GM12878 (cell line): ENCODE data around the gene SLF1. TPM values are rescaled to one million over a fixed set of nuclear protein-coding genes. Genes with fewer than 3 reads are reported as not detected.

Experiments used
- ATAC-seq: fragments of 200-7000 bp; cut with Tn5 transposase; 3 replicates; pipeline ENCODE4 v1.9.1; 2020; ENCODE audit warnings: mild to moderate bottlenecking, moderate library complexity
- BruUV-seq: library from RNA; stranded (reverse); fragments of 400-500 nt; replicated peaks from 2 replicates; lab custom pipeline; 2021; lab: Mats Ljungman, UMichigan
- CTCF ChIA-PET: fragments of 300-600 bp; sonication (Branson Sonifier 250); formaldehyde crosslinking; extraction: SDS; loops from one replicate; lab custom pipeline; 2021; ENCODE audit warnings: inconsistent platforms; lab: Yijun Ruan, JAX
- POLR2A ChIA-PET: fragments of 350-600 bp; formaldehyde crosslinking; extraction: SDS; loops from one replicate; lab custom pipeline; 2021; ENCODE audit warnings: inconsistent platforms; lab: Charles Lee
- RAD21 ChIA-PET: fragments of 300-600 bp; sonication (Branson Sonifier 250); formaldehyde crosslinking; loops from one replicate; lab custom pipeline; 2023; ENCODE audit warnings: antibody characterized with exemption; ENCODE audit not compliant: unreplicated experiment; lab: Charles Lee
- SMC1A ChIA-PET: fragments of 300-600 bp; sonication (Branson Sonifier 250); formaldehyde crosslinking; loops from one replicate; lab custom pipeline; 2023; ENCODE audit not compliant: unreplicated experiment, uncharacterized antibody; lab: Charles Lee
- DNase-seq: peaks from one replicate; pipeline ENCODE4 v3.0.0-alpha.2; 2011; ENCODE audit warnings: low read depth, low spot score
- FAIRE-seq: peaks from 3 replicates; lab custom pipeline; 2011; peaks lifted over from hg19 to GRCh38; lab: Jason Lieb, UNC
- H2AFZ ChIP-seq: 2 replicates; pipeline ENCODE4 v1.6.0; 2011; ENCODE audit warnings: low read depth, low read length, control low read depth; ENCODE audit not compliant: control insufficient read depth
- H3K27ac ChIP-seq: 2 replicates; pipeline ENCODE4 v1.5.1; 2011; ENCODE audit warnings: control low read depth; ENCODE audit not compliant: control insufficient read depth, insufficient read depth
- H3K27me3 ChIP-seq, 2 experiments: replicated peaks in 1 of 2; 2 replicates each; pipeline versions ENCODE4 v1.6.0 to v1.6.1; 2011; ENCODE audit warnings: low read length in 1 of 2; ENCODE audit not compliant: control insufficient read depth in 2 of 2, insufficient read depth in 2 of 2
- H3K36me3 ChIP-seq, 2 experiments: 2 replicates each; pipeline ENCODE4 v1.5.1; 2011; ENCODE audit warnings: low read length in 1 of 2; ENCODE audit not compliant: control insufficient read depth in 2 of 2, insufficient read depth in 2 of 2
- H3K4me1 ChIP-seq: 2 replicates; pipeline ENCODE4 v1.6.1; 2011; ENCODE audit warnings: mild to moderate bottlenecking, low read length, moderate library complexity, mixed read lengths; ENCODE audit not compliant: control insufficient read depth, insufficient read depth
- H3K4me2 ChIP-seq: 2 replicates; pipeline ENCODE4 v1.6.0; 2011; ENCODE audit warnings: control low read depth; ENCODE audit not compliant: control insufficient read depth, insufficient read depth
- H3K4me3 ChIP-seq: fragments of 200-600 bp; sonication (generic); 2 replicates; pipeline ENCODE4 v1.5.1; 2016
- H3K79me2 ChIP-seq: 2 replicates; pipeline ENCODE4 v1.6.0; 2011; ENCODE audit warnings: low read length; ENCODE audit not compliant: control insufficient read depth, insufficient read depth
- H3K9ac ChIP-seq: 2 replicates; pipeline ENCODE4 v1.8.0; 2011; ENCODE audit warnings: low read length, control low read depth, mixed read lengths; ENCODE audit not compliant: control insufficient read depth, insufficient read depth
- H3K9me3 ChIP-seq: replicated peaks from 3 replicates; pipeline ENCODE4 v1.5.1; 2011; ENCODE audit warnings: mild to moderate bottlenecking, low read length; ENCODE audit not compliant: control insufficient read depth, insufficient read depth
- H4K20me1 ChIP-seq: 2 replicates; pipeline ENCODE4 v1.6.0; 2011; ENCODE audit not compliant: control insufficient read depth, insufficient read depth
- IKZF2 ChIP-seq, 2 experiments: fragments of 450-650 bp; IDR thresholded peaks; 2 replicates each; pipeline ENCODE4 v1.6.1; 2017; ENCODE audit warnings: mild to moderate bottlenecking in 2 of 2, moderate library complexity in 2 of 2
- KAT2A ChIP-seq: conservative IDR thresholded peaks from 2 replicates; pipeline ENCODE4 v1.6.1; 2011; ENCODE audit warnings: low read depth, low read length; ENCODE audit not compliant: control insufficient read depth
- NFIC ChIP-seq: IDR thresholded peaks from 2 replicates; pipeline ENCODE4 v1.6.1; 2012; ENCODE audit warnings: low read depth, mild to moderate bottlenecking, inconsistent platforms, low read length, moderate library complexity
- NR2C2 ChIP-seq: IDR thresholded peaks from 2 replicates; pipeline ENCODE4 v1.6.1; 2011; ENCODE audit warnings: borderline replicate concordance, low read depth; ENCODE audit not compliant: control insufficient read depth, insufficient read length
- RBBP5 ChIP-seq: fragments of 200-600 bp; sonication (generic); conservative IDR thresholded peaks from 2 replicates; pipeline ENCODE4 v1.6.1; 2016
- SMAD5 ChIP-seq: IDR thresholded peaks from 2 replicates; pipeline ENCODE4 v1.6.1; 2016; ENCODE audit warnings: antibody characterized with exemption, low read depth
- TAF1 ChIP-seq: IDR thresholded peaks from 2 replicates; pipeline ENCODE4 v1.6.1; 2011; ENCODE audit warnings: mild to moderate bottlenecking, low read depth, low read length, borderline replicate concordance
- WRNIP1 ChIP-seq: IDR thresholded peaks from 2 replicates; pipeline ENCODE4 v1.6.1; 2011; ENCODE audit warnings: low read depth, low read length, improper control_type of control experiment, borderline replicate concordance
- in situ Hi-C: fragments of 300-500 bp; cut with MboI; formaldehyde crosslinking; loops from 9 replicates; pipeline ENCODE4 v1.14.3; 2018; ENCODE audit warnings: mixed read lengths
- intact Hi-C: fragments of 100-400 bp; cut with micrococcal nuclease; formaldehyde crosslinking; loops from one replicate; pipeline ENCODE4 v1.14.2; 2022; ENCODE audit not compliant: unreplicated experiment
- polyA plus RNA-seq, 11 experiments: library from polyadenylated mRNA; depleted of rRNA in 4 of 11; unstranded in 6 of 11; stranded (reverse) in 5 of 11; fragments of >200 nt; fragmentation: Nextera tagmentation in 4 of 11; fragmentation: Illumina TruSeq in 1 of 11; extraction: Ambion mirVana in 4 of 11; extraction: Trizol in 1 of 11; gene quantifications; 1 replicate in 1 of 11; 2 replicates in 10 of 11; pipeline versions ENCODE4 v1.2.1 to v1.2.3, GENCODE V29; 2011 to 2016; ENCODE audit warnings: inconsistent platforms in 2 of 11, missing spikeins in 2 of 11, low read depth in 1 of 11
- total RNA-seq, 4 experiments: library from RNA; depleted of rRNA in 3 of 4; stranded (reverse); fragments of >200 nt in 3 of 4; fragmentation: Illumina TruSeq in 1 of 4; extraction: Trizol in 1 of 4; gene quantifications; 2 replicates each; pipeline versions ENCODE4 v1.2.1 to v1.2.3, GENCODE V29; 2013 to 2021
- TF ChIP-seq, protein P1 (sequence below): fragments of 450-650 bp; IDR thresholded peaks from 2 replicates; pipeline ENCODE4 v1.6.1; 2018; ENCODE audit warnings: mild to moderate bottlenecking, low read depth, moderate library complexity; ENCODE audit not compliant: partially characterized antibody
- TF ChIP-seq, protein P2 (sequence below): fragments of 450-650 bp; IDR thresholded peaks from 2 replicates; pipeline ENCODE4 v1.6.1; 2016; ENCODE audit warnings: mild to moderate bottlenecking
- TF ChIP-seq, protein P3 (sequence below): IDR thresholded peaks from 2 replicates; pipeline ENCODE4 v1.6.1; 2012; ENCODE audit warnings: improper control_type of control experiment, low read depth, low read length; ENCODE audit not compliant: insufficient replicate concordance
- TF ChIP-seq, protein P4 (sequence below): fragments of 150-350 bp; IDR thresholded peaks from 2 replicates; pipeline ENCODE4 v1.6.1; 2014; ENCODE audit warnings: mild to moderate bottlenecking, low read depth, low read length

SLF1 gene
- total and polyA plus RNA-seq, 10 of the 15 experiments (the other 5 are each of a cell fraction or from before 2014, with no cell fraction given): 8.1 to 27.0 (median 13.4) TPM

DNA sequence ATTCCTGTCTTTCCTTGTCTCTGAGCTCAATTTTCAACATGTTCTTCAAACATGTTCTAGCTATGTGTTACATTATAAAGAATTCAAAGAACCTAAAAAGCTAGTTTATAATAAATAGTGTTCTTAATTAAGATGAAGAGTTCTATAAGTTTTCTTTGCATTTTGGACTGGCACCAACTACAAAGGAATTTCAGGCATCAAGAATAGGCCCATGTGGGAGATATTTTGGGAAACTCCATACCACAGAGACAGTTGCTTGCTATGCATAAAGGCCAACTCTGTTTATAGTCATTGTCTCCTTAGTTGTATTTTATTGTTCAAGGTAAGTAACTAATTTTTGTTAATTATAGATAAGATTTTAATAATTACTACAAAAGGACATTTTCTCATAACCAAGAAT is 4.5 kb downstream of the SLF1 start:
- FAIRE-seq (no peak), DNase-seq (no peak), ATAC-seq (no peak)
- no peaks in the 10 kb centered on the region for H4K20me1 ChIP-seq
- H3K4me1 ChIP-seq: peaks cover 4% of the 10 kb centered on the region
- no peak overlapping the region for H3K4me3 ChIP-seq
- BruUV-seq: no TSS peak
- H3K9me3 ChIP-seq: no peaks in the 10 kb centered on the region; the same call in 2 of the 3 replicates
- in situ Hi-C loops (no loop called here), intact Hi-C loops (no loop called here)
- H3K9ac ChIP-seq: no peak overlapping the region
- SMC1A ChIA-PET: interaction anchor here (1.0 to 2.3 kb wide), 9 partner anchors 8 to 227 kb away, joined by 3 to 9 read pairs (median 3); no protein-coding TSS in a partner anchor
- no peak overlapping the region for H2AFZ ChIP-seq
- POLR2A ChIA-PET: no interaction called here
- RAD21 ChIA-PET: interaction anchor here (0.7 to 2.4 kb wide), 6 partner anchors 8 to 177 kb away, joined by 3 to 8 read pairs (median 3); no protein-coding TSS in a partner anchor
- TF ChIP-seq TAF1: no peak
- no peak for TF ChIP-seq NFIC
- TF ChIP-seq, protein P1, sequence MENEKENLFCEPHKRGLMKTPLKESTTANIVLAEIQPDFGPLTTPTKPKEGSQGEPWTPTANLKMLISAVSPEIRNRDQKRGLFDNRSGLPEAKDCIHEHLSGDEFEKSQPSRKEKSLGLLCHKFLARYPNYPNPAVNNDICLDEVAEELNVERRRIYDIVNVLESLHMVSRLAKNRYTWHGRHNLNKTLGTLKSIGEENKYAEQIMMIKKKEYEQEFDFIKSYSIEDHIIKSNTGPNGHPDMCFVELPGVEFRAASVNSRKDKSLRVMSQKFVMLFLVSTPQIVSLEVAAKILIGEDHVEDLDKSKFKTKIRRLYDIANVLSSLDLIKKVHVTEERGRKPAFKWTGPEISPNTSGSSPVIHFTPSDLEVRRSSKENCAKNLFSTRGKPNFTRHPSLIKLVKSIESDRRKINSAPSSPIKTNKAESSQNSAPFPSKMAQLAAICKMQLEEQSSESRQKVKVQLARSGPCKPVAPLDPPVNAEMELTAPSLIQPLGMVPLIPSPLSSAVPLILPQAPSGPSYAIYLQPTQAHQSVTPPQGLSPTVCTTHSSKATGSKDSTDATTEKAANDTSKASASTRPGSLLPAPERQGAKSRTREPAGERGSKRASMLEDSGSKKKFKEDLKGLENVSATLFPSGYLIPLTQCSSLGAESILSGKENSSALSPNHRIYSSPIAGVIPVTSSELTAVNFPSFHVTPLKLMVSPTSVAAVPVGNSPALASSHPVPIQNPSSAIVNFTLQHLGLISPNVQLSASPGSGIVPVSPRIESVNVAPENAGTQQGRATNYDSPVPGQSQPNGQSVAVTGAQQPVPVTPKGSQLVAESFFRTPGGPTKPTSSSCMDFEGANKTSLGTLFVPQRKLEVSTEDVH: no peak
- TF ChIP-seq RBBP5: no peak
- no peak for TF ChIP-seq KAT2A
- no peak for TF ChIP-seq WRNIP1
- no peak for TF ChIP-seq NR2C2
- TF ChIP-seq, protein P2, sequence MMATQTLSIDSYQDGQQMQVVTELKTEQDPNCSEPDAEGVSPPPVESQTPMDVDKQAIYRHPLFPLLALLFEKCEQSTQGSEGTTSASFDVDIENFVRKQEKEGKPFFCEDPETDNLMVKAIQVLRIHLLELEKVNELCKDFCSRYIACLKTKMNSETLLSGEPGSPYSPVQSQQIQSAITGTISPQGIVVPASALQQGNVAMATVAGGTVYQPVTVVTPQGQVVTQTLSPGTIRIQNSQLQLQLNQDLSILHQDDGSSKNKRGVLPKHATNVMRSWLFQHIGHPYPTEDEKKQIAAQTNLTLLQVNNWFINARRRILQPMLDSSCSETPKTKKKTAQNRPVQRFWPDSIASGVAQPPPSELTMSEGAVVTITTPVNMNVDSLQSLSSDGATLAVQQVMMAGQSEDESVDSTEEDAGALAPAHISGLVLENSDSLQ: no peak
- TF ChIP-seq, protein P3, sequence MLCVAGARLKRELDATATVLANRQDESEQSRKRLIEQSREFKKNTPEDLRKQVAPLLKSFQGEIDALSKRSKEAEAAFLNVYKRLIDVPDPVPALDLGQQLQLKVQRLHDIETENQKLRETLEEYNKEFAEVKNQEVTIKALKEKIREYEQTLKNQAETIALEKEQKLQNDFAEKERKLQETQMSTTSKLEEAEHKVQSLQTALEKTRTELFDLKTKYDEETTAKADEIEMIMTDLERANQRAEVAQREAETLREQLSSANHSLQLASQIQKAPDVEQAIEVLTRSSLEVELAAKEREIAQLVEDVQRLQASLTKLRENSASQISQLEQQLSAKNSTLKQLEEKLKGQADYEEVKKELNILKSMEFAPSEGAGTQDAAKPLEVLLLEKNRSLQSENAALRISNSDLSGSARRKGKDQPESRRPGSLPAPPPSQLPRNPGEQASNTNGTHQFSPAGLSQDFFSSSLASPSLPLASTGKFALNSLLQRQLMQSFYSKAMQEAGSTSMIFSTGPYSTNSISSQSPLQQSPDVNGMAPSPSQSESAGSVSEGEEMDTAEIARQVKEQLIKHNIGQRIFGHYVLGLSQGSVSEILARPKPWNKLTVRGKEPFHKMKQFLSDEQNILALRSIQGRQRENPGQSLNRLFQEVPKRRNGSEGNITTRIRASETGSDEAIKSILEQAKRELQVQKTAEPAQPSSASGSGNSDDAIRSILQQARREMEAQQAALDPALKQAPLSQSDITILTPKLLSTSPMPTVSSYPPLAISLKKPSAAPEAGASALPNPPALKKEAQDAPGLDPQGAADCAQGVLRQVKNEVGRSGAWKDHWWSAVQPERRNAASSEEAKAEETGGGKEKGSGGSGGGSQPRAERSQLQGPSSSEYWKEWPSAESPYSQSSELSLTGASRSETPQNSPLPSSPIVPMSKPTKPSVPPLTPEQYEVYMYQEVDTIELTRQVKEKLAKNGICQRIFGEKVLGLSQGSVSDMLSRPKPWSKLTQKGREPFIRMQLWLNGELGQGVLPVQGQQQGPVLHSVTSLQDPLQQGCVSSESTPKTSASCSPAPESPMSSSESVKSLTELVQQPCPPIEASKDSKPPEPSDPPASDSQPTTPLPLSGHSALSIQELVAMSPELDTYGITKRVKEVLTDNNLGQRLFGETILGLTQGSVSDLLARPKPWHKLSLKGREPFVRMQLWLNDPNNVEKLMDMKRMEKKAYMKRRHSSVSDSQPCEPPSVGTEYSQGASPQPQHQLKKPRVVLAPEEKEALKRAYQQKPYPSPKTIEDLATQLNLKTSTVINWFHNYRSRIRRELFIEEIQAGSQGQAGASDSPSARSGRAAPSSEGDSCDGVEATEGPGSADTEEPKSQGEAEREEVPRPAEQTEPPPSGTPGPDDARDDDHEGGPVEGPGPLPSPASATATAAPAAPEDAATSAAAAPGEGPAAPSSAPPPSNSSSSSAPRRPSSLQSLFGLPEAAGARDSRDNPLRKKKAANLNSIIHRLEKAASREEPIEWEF: no peak
- TF ChIP-seq, protein P4, sequence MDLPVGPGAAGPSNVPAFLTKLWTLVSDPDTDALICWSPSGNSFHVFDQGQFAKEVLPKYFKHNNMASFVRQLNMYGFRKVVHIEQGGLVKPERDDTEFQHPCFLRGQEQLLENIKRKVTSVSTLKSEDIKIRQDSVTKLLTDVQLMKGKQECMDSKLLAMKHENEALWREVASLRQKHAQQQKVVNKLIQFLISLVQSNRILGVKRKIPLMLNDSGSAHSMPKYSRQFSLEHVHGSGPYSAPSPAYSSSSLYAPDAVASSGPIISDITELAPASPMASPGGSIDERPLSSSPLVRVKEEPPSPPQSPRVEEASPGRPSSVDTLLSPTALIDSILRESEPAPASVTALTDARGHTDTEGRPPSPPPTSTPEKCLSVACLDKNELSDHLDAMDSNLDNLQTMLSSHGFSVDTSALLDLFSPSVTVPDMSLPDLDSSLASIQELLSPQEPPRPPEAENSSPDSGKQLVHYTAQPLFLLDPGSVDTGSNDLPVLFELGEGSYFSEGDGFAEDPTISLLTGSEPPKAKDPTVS: no peak
- TF ChIP-seq IKZF2 (IDR thresholded peaks at IDR 0.05): no peak
- TF ChIP-seq SMAD5: no peak
- peaks cover 37% of the 10 kb centered on the region for H3K79me2 ChIP-seq
- no peaks in the 10 kb centered on the region for H3K27me3 ChIP-seq
- H3K4me2 ChIP-seq: no peak overlapping the region
- no peaks in the 10 kb centered on the region for H3K36me3 ChIP-seq
- CTCF ChIA-PET: interaction anchor here (0.7 to 2.0 kb wide), 3 partner anchors 66 to 114 kb away, joined by 3 to 6 read pairs (median 4); no protein-coding TSS in a partner anchor
- peak overlapping the region; percentile 23; the same call in 1 of the 2 replicates for H3K27ac ChIP-seq
